GM06990 (cell line): ENCODE measurements around the gene ZNF488.

Experiments used
- DNase-seq: peaks from one replicate; pipeline ENCODE4 v3.0.0-alpha.2; 2011; ENCODE audit not compliant: insufficient read length; ENCODE audit errors: extremely low read depth
- H3K27me3 ChIP-seq: replicated peaks from 2 replicates; pipeline ENCODE4 v1.6.0; 2011; ENCODE audit warnings: low read length; ENCODE audit not compliant: control insufficient read depth, insufficient read depth
- H3K36me3 ChIP-seq: 2 replicates; pipeline ENCODE4 v1.5.1; 2011; ENCODE audit warnings: low read length; ENCODE audit not compliant: control insufficient read depth, insufficient read depth
- H3K4me3 ChIP-seq: replicated peaks from 2 replicates; pipeline ENCODE4 v1.5.1; 2011; ENCODE audit warnings: low read depth, mild to moderate bottlenecking, control low read depth, low read length
- CTCF ChIP-seq: IDR thresholded peaks from 2 replicates; pipeline ENCODE4 v1.5.1; 2011; ENCODE audit warnings: low read length, control low read depth, mild to moderate bottlenecking, inconsistent platforms; ENCODE audit not compliant: insufficient read depth, poor library complexity, severe bottlenecking

The ZNF488 gene

GRCh38 chr10:47408606-47409005 is 24.5 kb upstream of the ZNF488 start:
- no peak for DNase-seq
- Histone ChIP-seq H3K27me3 (no peaks in the 10 kb centered on the region; the same call in none of the 2 replicates), H3K36me3 (no peaks in the 10 kb centered on the region), H3K4me3 (no peak overlapping the region)
- TF ChIP-seq CTCF, result no peak

GRCh38 chr10:47406870-47407691 is 23.0 kb upstream of the ZNF488 start:
- TF ChIP-seq CTCF, result no peak
- no peak overlapping the region for H3K4me3 ChIP-seq
- DNase-seq, result no peak

GRCh38 chr10:47406548-47406869 is 22.4 kb upstream of the ZNF488 start:
- H3K4me3 ChIP-seq, result no peak overlapping the region
- no peaks in the 10 kb centered on the region; the same call in none of the 2 replicates for H3K27me3 ChIP-seq
- no peak for DNase-seq
- TF ChIP-seq CTCF, result no peak
- no peaks in the 10 kb centered on the region for H3K36me3 ChIP-seq

More at GRCh38 chr10:47406870-47407691, 23.0 kb upstream of the ZNF488 start:
- Histone ChIP-seq H3K27me3 (no peaks in the 10 kb centered on the region; the same call in none of the 2 replicates), H3K36me3 (no peaks in the 10 kb centered on the region)

- Histone ChIP-seq H3K36me3 (no peaks in the 10 kb centered on the region), H3K4me3 (no peak overlapping the region), H3K27me3 (no peaks in the 10 kb centered on the region; the same call in none of the 2 replicates)
- DNase-seq, result no peak
- TF ChIP-seq CTCF, result no peak
Measured at GRCh38 chr10:47405857-47406547, 21.9 kb upstream of the ZNF488 start.

GRCh38 chr10:47404937-47405336 is 20.8 kb upstream of the ZNF488 start:
- Histone ChIP-seq H3K4me3 (no peak overlapping the region), H3K36me3 (no peaks in the 10 kb centered on the region), H3K27me3 (no peaks in the 10 kb centered on the region; the same call in 1 of the 2 replicates)
- TF ChIP-seq CTCF, result no peak
- no peak for DNase-seq
